IPS-20b (cell line): ENCODE measurements around the gene MYL7.

ENCODE experiments used
- H3K27ac ChIP-seq: one replicate; pipeline ENCODE4 v1.5.1; 2013; ENCODE audit warnings: low read length
- H3K27me3 ChIP-seq: 2 replicates; pipeline ENCODE4 v1.6.1; 2013; ENCODE audit warnings: mild to moderate bottlenecking, low read length, inconsistent platforms; ENCODE audit not compliant: insufficient read depth
- H3K36me3 ChIP-seq: 2 replicates; pipeline ENCODE4 v1.6.1; 2013; ENCODE audit warnings: low read depth, mild to moderate bottlenecking, inconsistent platforms, low read length, moderate library complexity; ENCODE audit not compliant: insufficient read depth
- H3K4me1 ChIP-seq: 2 replicates; pipeline ENCODE4 v1.6.1; 2013; ENCODE audit warnings: mild to moderate bottlenecking, control low read depth, inconsistent platforms, low read length, moderate library complexity; ENCODE audit not compliant: insufficient read depth
- H3K4me3 ChIP-seq: 2 replicates; pipeline ENCODE4 v1.5.1; 2013; ENCODE audit warnings: mild to moderate bottlenecking, low read length, inconsistent platforms
- H3K9ac ChIP-seq: 2 replicates; pipeline ENCODE4 v1.6.1; 2013; ENCODE audit warnings: low read depth, mild to moderate bottlenecking, inconsistent platforms, low read length, moderate library complexity
- H3K9me3 ChIP-seq: 2 replicates; pipeline ENCODE4 v1.6.1; 2013; ENCODE audit warnings: mild to moderate bottlenecking, low read depth, low read length, inconsistent platforms; ENCODE audit not compliant: insufficient read depth

The MYL7 gene

DNA sequence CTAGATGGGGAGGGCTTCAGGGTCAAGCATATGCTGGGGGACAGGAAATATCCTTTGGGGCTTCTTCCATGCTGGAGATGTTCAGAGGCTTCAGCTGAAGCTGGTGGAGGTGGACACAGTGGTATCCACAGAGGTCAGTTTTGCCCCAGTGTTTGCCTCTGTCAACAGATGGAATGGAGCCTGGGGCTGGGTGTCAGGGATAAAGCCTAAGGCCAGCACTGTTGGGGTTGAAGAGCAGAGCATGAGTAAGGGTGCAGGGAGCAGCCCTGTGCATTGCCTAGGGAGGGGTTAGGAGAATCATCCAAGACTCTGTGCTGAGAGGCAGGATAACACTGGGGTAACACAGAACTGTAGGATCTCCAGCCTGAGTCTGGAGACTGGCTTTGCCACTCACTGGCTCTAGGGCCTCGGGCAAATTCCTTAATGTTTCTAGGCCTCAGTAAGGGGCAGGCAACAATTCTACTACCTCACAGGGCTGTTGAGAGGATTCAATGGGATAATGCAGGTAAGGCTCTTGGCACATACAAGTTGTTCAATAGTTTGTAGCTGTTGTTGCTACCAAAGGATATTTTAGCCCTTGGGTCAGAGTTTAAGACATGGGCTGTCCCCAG, 21.8 kb upstream of the MYL7 start:
- Histone ChIP-seq H3K9me3 (no peaks in the 10 kb centered on the region), H3K27ac (no peak overlapping the region), H3K36me3 (no peaks in the 10 kb centered on the region), H3K4me3 (no peak overlapping the region), H3K27me3 (no peaks in the 10 kb centered on the region), H3K9ac (no peak overlapping the region), H3K4me1 (peaks cover 8% of the 10 kb centered on the region; the same call in 1 of the 2 replicates)

GRCh38 chr7:44162179-44162578, 21.0 kb upstream of the MYL7 start:
- Histone ChIP-seq H3K4me1 (peaks cover 8% of the 10 kb centered on the region; the same call in 1 of the 2 replicates), H3K27ac (no peak overlapping the region), H3K9ac (no peak overlapping the region)

GRCh38 chr7:44161371-44161770, 20.2 kb upstream of the MYL7 start:
- Histone ChIP-seq H3K4me1 (peaks cover 8% of the 10 kb centered on the region; the same call in 1 of the 2 replicates), H3K4me3 (no peak overlapping the region), H3K9ac (no peak overlapping the region), H3K9me3 (no peaks in the 10 kb centered on the region), H3K36me3 (no peaks in the 10 kb centered on the region), H3K27me3 (no peaks in the 10 kb centered on the region), H3K27ac (no peak overlapping the region)

More at GRCh38 chr7:44162179-44162578, 21.0 kb upstream of the MYL7 start:
- Histone ChIP-seq H3K9me3 (no peaks in the 10 kb centered on the region), H3K36me3 (no peaks in the 10 kb centered on the region), H3K4me3 (no peak overlapping the region), H3K27me3 (no peaks in the 10 kb centered on the region)

GRCh38 chr7:44159824-44160630, 18.9 kb upstream of the MYL7 start:
- H3K9ac ChIP-seq = no peak overlapping the region
- no peaks in the 10 kb centered on the region for H3K36me3 ChIP-seq
- no peaks in the 10 kb centered on the region for H3K9me3 ChIP-seq
- no peak overlapping the region for H3K4me3 ChIP-seq
- peaks cover 8% of the 10 kb centered on the region; the same call in 1 of the 2 replicates for H3K4me1 ChIP-seq
- H3K27me3 ChIP-seq = no peaks in the 10 kb centered on the region
- H3K27ac ChIP-seq = no peak overlapping the region

DNA sequence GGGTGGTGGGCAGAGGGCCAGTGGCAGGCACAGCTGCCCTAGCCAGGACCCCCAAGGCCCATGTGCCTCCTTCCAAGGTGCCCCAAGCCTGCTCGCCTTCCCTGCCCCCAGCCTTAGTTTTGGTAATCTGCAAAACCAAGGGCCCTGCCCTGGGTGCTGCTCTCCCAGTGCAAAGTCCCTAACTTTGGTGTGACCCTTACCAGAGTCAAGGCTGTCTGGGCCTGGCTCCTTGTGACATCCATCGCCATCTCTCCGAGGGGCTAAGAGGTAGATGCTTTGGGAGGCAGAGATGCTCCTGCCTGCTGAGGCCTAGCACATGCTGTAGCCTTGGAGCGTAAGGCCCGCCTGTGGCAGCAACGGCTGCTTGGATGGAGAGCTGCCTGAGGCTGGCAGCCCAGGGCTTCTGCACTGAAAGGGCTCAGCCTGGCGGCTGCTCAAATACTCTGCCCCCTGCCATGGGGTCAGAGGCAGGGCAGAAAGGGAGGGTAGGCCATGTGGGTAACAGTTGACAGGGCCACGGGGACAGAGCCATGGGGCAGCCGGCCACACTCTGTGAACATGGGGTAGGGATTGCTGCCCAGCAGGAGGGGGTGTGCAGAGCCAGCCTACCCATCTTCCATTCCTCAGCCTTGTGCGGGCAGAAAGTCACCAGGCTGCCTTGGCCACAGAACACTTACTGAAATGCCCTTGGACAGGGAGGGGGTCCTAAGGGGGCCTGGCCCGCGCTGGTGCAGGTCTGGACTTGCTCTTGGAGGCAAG, 17.9 kb upstream of the MYL7 start:
- no peaks in the 10 kb centered on the region for H3K9me3 ChIP-seq
- no peak overlapping the region for H3K27ac ChIP-seq
- no peaks in the 10 kb centered on the region for H3K27me3 ChIP-seq
- peaks cover 8% of the 10 kb centered on the region; the same call in 1 of the 2 replicates for H3K4me1 ChIP-seq
- no peaks in the 10 kb centered on the region for H3K36me3 ChIP-seq
- no peak overlapping the region for H3K4me3 ChIP-seq
- no peak overlapping the region for H3K9ac ChIP-seq

- Histone ChIP-seq H3K36me3 (no peaks in the 10 kb centered on the region), H3K9me3 (no peaks in the 10 kb centered on the region), H3K4me3 (no peak overlapping the region), H3K4me1 (peaks cover 1% of the 10 kb centered on the region; the same call in 1 of the 2 replicates), H3K27ac (no peak overlapping the region), H3K27me3 (no peaks in the 10 kb centered on the region), H3K9ac (no peak overlapping the region)
Observed at GRCh38 chr7:44158096-44158872, 17.2 kb upstream of the MYL7 start.

DNA sequence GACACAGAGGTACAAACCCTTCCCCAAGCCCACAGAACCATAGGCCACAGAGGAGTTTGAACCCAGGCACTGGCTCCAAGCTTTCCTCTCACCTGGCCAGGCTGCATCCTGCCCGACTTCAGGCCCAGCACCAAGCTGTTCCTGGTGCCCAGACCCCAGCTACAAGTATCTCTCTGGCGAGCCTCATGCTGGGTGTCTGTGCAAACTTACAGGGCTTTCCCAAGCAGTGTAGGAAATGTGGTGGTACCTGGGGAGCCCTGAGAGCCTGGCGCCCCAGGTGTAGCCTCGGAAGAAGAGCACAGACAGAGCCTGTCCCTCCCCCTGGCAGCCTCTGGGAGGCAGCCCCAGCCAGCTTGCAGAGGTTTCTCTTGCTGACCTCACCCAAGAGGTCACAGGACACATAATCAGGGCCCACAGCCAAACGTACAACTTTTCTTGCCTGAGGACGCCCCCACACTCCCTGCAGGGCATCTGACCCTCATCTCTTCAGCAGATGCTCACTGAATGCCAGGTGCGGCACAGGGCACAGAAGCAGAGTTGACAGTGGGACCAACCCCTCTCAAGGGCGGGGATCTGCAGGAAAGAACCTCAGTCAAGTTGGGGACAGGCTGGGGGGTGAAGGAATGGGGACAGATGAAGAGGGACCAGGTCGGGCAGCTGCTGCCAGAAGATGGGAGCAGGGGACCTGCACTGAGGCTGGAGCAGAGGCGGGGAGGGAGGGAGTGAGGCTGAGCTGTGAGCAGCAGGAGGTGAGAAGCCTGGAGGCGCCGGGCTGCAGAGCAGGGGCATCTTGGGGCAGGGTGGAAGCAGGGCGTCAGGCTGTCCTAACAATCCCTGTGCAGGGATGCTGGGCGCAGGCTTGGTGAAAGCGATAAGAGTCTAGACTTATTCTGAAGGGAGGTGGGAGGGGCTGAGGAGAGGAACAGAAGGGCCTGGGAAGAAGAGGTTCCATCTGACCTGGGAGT, 16.3 kb upstream of the MYL7 start:
- Histone ChIP-seq H3K9me3 (no peaks in the 10 kb centered on the region), H3K27me3 (no peaks in the 10 kb centered on the region), H3K4me3 (no peak overlapping the region), H3K27ac (no peak overlapping the region), H3K4me1 (no peaks in the 10 kb centered on the region), H3K9ac (no peak overlapping the region), H3K36me3 (no peaks in the 10 kb centered on the region)

DNA sequence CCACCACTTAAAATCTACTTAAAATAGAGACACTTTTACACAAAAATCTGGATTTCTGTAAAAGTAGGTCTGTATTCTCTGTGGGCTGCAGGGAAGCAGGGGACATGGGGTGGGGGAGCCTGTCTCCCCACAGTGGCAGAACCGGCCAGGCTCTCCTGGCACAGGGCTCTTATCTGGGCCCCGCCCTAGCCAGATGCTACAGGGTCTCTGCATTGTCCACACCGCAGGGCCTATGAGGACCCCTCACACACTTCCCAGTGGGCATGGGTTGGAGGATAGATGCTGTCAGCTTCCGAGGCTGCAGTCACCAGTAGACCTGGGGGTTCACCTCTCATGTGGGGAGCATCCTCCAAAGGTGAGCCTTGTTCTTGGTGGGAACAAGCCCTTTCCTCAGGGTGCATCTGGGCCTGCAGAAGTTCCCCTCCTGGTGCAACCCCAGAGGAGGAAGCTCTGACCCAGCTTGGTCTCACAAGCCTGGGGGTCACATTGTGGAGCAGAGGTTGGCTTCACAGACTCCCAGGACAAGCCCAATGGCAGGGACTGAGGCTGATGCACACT, 15.4 kb upstream of the MYL7 start:
- Histone ChIP-seq H3K27me3 (no peaks in the 10 kb centered on the region), H3K9me3 (no peaks in the 10 kb centered on the region)

GRCh38 chr7:44155191-44156185, 14.4 kb upstream of the MYL7 start:
- H3K27ac ChIP-seq = no peak overlapping the region
- no peak overlapping the region for H3K4me3 ChIP-seq
- no peaks in the 10 kb centered on the region for H3K9me3 ChIP-seq
- H3K27me3 ChIP-seq = no peaks in the 10 kb centered on the region
- H3K9ac ChIP-seq = no peak overlapping the region
- no peaks in the 10 kb centered on the region for H3K4me1 ChIP-seq
- no peaks in the 10 kb centered on the region for H3K36me3 ChIP-seq

More for the DNA sequence above, 15.4 kb upstream of the MYL7 start:
- Histone ChIP-seq H3K27ac (no peak overlapping the region), H3K9ac (no peak overlapping the region), H3K4me1 (no peaks in the 10 kb centered on the region), H3K36me3 (no peaks in the 10 kb centered on the region), H3K4me3 (no peak overlapping the region)
